ENCODE results near the gene CEP112. TPM values are rescaled to one million over a fixed set of nuclear protein-coding genes. Genes with fewer than 3 reads are reported as not detected.

Gene CEP112
- total and polyA plus RNA-seq, 2 of the 13 experiments (the other 11 are each of a cell fraction or from before 2014, with no cell fraction given) = 1.2 to 3.4 TPM

GRCh38 chr17:65667656-65668055 is 524.3 kb downstream of the CEP112 start:
- DNase-seq (ENCODE audit: low spot score) (no peak), ATAC-seq (no peak), FAIRE-seq (no peak)
- Histone ChIP-seq H3K4me2 (ENCODE audit: low read depth, low read length) (no peak overlapping the region), H3K79me2 (ENCODE audit: insufficient read depth, low read length) (no peaks in the 10 kb centered on the region), H3K27ac (ENCODE audit: extremely low read length, insufficient read depth, low read length) (no peak overlapping the region), H3K36me3 (replicated peaks in 1 of 2; ENCODE audit: control insufficient read depth in 1 of 2, insufficient read depth in 2 of 2, low read length in 2 of 2) (no peaks in the 10 kb centered on the region), H3K27me3 (ENCODE audit: control insufficient read depth in 1 of 2, insufficient read depth in 2 of 2, low read length in 2 of 2) (no peaks in the 10 kb centered on the region), H3K9me3 (ENCODE audit: low read length) (no peaks in the 10 kb centered on the region), H3K4me1 (ENCODE audit: insufficient read depth, low read length) (peaks cover 32% of the 10 kb centered on the region), H4K20me1 (ENCODE audit: insufficient read depth, low read length) (no peaks in the 10 kb centered on the region), H3K4me3 (replicated peaks in 1 of 3; ENCODE audit: insufficient read depth in 1 of 3, low read depth in 2 of 3, low read length in 3 of 3) (no peak overlapping the region), H3K9ac (ENCODE audit: insufficient read depth, low read depth, low read length) (no peak overlapping the region), H2AFZ (ENCODE audit: low read length) (no peak overlapping the region)
- BruUV-seq (replicated peaks) = no TSS peak
- ChIA-PET POLR2A (no interaction called here), CTCF (ENCODE audit: low intra/inter-chr PET ratio, low total read pairs) (no interaction called here)
- no peak for TF ChIP-seq ZNF296 (CRISPR knock-in tag; conservative IDR thresholded peaks at IDR 0.05)
- TF ChIP-seq KLF12 (CRISPR knock-in tag; IDR thresholded peaks at IDR 0.05; ENCODE audit: borderline replicate concordance) = no peak
- TF ChIP-seq MTERF4 (CRISPR knock-in tag; IDR thresholded peaks at IDR 0.05) = no peak
- TF ChIP-seq, protein P1, sequence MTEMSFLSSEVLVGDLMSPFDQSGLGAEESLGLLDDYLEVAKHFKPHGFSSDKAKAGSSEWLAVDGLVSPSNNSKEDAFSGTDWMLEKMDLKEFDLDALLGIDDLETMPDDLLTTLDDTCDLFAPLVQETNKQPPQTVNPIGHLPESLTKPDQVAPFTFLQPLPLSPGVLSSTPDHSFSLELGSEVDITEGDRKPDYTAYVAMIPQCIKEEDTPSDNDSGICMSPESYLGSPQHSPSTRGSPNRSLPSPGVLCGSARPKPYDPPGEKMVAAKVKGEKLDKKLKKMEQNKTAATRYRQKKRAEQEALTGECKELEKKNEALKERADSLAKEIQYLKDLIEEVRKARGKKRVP (CRISPR knock-in tag; IDR thresholded peaks at IDR 0.05) = no peak
- TF ChIP-seq, protein P2, sequence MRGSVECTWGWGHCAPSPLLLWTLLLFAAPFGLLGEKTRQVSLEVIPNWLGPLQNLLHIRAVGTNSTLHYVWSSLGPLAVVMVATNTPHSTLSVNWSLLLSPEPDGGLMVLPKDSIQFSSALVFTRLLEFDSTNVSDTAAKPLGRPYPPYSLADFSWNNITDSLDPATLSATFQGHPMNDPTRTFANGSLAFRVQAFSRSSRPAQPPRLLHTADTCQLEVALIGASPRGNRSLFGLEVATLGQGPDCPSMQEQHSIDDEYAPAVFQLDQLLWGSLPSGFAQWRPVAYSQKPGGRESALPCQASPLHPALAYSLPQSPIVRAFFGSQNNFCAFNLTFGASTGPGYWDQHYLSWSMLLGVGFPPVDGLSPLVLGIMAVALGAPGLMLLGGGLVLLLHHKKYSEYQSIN (CRISPR knock-in tag; IDR thresholded peaks at IDR 0.05; ENCODE audit: borderline replicate concordance) = no peak
- TF ChIP-seq GFI1 (CRISPR knock-in tag; IDR thresholded peaks at IDR 0.05; ENCODE audit: borderline replicate concordance) = no peak
- TF ChIP-seq ZNF792 (CRISPR knock-in tag; IDR thresholded peaks at IDR 0.05) = no peak
- TF ChIP-seq PAWR (CRISPR knock-in tag; IDR thresholded peaks at IDR 0.05; ENCODE audit: borderline replicate concordance) = no peak
- TF ChIP-seq MTF1 (CRISPR knock-in tag; IDR thresholded peaks at IDR 0.05) = no peak
- no peak for TF ChIP-seq ZNF614 (CRISPR knock-in tag; IDR thresholded peaks at IDR 0.05; ENCODE audit: borderline replicate concordance)
- no peak for TF ChIP-seq FOXA3 (CRISPR knock-in tag; IDR thresholded peaks at IDR 0.05)
- no peak for TF ChIP-seq ZNF558 (CRISPR knock-in tag; IDR thresholded peaks at IDR 0.05; ENCODE audit: borderline replicate concordance)
- no peak for TF ChIP-seq ZNF557 (CRISPR knock-in tag; IDR thresholded peaks at IDR 0.05)
- no peak for TF ChIP-seq ARID3A (IDR thresholded peaks at IDR 0.05; ENCODE audit: low read depth, low read length)
- no peak for TF ChIP-seq MEIS1 (CRISPR knock-in tag; IDR thresholded peaks at IDR 0.05; ENCODE audit: borderline replicate concordance)
- TF ChIP-seq DPF2 (CRISPR knock-in tag; IDR thresholded peaks at IDR 0.05; ENCODE audit: borderline replicate concordance, low read depth) = no peak
- no peak for TF ChIP-seq GPBP1L1 (CRISPR knock-in tag; IDR thresholded peaks at IDR 0.05)
- TF ChIP-seq ZNF431 (CRISPR knock-in tag; IDR thresholded peaks at IDR 0.05; ENCODE audit: borderline replicate concordance, low read depth) = no peak
- no peak for TF ChIP-seq SALL2 (CRISPR knock-in tag; IDR thresholded peaks at IDR 0.05)
- WGBS (ENCODE audit: low lambda C conversion rate) = 93% methylated on average over 8 of the region's 8 CpGs
- intact Hi-C loops (cut with micrococcal nuclease; ENCODE audit: unreplicated experiment) (no loop called here), in situ Hi-C loops (cut with HindIII; ENCODE audit: extremely low pct_ligation_motif_present, low pct_unique_long_range_greater_than_20kb) (no loop called here)

Measured in HepG2 (cell line).